AML-193 (cell line): Measurements from ENCODE around the gene CENPV.
"Not testable (repeated sequence)": the region's sequence is repeated elsewhere in the genome, so short reads cannot be mapped to it uniquely, and the experiment has no call there.

Experiments
- DNase-seq, 2 experiments: peaks; one replicate each; lab custom pipeline; 2025; lab: John Stamatoyannopoulos, UW

The CENPV gene

DNA sequence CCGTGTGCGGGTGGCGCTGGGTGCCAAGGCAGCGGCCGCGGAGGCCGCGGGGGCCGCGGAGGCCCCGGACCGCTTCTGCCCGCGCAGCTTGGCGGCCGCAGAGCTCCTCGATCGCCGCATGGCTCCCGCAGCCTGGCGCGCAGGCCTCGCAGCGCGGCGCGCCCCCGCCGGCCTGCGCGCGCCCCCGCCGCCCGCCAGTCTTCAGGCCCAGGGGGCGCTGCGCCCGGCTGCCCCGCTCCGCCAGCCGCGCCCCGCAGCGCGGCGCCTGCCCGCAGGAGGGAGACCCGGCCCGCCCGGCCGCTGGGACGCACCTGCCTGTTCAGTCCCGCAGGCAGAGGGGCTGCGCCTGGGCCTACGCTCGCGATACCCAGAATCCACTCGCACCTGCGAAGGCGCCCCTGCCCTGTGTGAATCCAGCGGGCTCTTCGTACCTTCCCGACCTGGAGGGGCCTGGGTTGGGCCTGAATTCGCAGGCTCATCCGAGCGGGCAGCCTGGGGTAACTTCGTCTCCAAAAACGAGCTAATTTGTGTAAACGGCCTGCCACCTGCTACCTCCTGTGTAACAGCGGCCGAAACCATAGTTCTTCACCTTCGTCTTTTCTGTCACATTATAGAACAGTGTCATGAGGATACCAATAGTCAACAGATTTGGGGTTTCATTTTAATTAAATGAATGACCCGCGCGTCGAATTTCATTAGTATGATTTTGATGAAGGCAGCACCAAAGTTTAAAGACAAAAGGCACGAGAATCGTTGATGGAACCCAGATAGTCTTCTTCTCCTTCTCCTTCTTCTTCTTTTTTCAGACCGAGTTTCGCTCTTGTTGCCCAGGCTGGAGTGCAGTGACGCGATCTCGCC lies at the start of gene CENPV:
Gene CENPV, minus strand, starts transcription at position 153 of the 858 bp plus-strand sequence. Its CDS starts 33 bp downstream, at position 120.
- no peak for DNase-seq

DNA sequence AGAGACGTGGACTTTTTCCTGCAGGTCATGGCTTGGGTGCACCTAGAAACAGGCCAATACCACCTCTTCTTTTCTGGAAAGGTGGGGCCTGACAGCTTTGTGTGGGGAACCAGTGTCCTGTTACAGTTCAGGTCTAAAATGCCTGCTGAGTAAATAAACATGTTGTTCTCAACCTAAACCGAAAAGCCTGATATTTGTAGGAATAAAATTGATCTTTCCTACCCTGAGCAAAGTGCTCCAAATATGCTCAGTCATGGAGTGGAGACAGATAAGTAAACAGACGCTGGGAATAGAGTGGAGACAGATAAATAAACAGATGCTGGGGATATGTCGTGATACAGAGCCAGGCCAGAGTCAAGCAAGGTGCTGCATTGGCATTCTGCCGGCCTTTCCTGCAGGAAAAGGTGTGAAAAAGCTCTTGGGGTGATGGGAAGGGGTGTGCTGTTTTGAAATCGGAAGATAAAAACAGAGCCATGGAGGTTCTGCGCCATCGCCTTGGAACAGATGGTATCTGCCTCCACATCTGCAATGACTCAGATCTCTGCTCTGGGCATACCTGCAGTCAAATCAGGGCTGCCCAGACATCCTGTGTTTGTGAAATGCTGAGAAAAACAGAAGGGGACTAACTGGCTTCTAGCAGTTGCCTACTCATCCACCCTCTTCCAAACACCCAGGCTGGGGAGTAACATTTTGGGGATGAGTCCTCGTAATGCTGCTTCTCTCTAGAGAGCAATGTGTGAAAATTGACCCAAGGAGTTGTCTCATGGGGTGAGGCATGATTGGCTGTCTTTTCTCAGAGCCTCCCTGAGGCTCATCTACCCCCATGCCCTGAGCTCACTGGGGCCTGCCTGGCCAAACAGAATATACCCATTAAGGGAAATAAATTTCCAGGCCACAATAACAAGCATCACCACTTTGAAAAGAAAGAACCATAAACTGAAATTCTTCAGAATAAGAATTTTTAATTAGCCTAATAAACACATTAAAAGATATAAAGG lies 45.3 kb upstream of the CENPV start:
- no peak for DNase-seq

DNA sequence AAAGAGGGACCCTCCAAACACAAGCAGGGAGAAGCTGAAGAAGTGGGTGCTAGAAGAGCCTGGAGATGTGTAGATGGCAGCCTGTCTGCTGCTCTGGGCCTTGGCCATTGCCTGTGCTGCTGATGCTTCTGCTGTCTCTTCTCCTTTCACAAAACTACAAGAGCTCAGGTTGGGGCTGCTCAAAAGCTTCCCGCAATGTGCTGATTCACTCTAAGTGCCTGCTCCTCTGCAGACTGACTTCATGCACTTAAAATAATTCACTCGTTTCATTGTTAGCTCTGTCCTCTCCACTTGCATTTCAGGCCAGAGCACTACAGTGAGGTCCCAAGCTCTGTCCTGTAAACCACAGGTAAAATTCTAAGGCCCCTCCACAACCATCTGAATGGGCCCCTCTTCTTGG lies 43.4 kb upstream of the CENPV start:
- DNase-seq = not testable (repeated sequence)

DNA sequence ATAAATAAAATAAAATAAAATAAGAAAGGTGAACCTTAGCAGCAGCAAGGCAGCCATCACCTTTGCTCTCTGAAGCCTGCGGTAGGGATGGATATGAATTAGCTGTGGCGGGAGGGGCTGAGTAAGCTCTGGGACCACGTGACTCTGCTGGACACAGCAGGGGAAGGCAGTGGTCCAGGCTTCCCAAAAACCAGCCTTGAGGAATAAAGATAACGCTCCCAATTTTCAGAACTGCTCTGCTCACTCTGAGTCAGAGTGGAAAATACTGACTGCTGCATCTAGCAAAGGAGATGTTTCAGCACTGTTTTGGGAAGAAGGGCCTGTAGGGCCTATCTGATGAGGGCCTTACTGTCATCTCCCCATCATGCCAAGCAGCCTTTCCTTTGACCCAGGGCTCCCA lies 42.6 kb upstream of the CENPV start:
- DNase-seq = not testable (repeated sequence)

DNA sequence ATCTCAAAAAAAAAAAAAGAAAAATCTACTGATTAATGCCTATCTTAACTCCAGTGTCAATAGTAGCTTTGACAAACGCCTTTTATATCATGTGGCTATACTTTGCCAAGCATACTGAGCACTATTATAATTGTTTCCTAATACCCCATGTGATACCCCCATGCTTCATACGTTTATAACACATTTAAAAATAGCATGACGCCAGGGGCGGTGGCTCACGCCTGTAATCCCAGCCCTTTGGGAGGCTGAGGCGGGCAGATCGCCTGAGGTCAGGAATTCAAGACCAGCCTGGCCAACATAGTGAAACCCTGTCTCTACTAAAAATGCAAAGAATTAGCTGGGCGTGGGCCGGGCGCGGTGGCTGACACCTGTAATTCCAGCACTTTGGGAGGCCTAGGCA lies 39.2 kb upstream of the CENPV start:
- not testable (repeated sequence) for DNase-seq

DNA sequence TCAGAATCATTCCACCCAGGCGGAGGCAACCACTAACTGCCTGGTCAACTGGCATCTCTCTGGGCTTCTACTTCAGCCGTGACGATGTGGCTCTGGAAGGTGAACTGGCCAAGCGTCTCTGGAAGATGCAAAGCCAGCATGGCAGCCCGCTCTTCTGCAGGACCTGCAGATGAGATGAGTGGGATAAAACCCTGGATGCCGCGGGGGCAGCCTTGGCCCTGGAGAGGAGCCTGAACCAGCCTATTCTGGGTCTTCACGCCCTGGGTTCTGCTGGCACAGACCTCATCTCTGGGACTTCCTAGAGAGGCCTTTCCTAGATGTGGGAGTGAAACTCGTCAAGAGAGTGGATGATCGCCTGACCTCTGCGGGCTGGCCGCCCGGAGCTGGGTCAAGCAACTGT lies 38.2 kb upstream of the CENPV start:
- no peak for DNase-seq

DNA sequence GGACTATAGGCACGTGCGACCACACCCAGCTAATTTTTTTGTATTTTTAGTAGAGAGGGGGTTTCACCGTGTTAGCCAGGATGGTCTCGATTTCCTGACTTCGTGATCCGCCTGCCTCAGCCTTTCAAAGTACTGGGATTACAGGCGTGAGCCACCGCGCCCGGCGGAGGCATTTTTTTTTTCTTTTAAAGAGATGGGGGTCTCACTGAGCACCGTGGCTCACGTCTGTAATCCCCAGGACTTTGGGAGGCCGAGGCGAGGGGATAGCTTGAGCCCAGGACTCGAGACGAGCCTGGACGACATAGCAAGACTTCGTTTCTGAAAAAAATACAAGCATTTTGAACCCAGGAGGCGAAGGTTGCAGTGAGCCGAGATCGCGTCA lies 32.8 kb upstream of the CENPV start:
- not testable (repeated sequence) for DNase-seq

DNA sequence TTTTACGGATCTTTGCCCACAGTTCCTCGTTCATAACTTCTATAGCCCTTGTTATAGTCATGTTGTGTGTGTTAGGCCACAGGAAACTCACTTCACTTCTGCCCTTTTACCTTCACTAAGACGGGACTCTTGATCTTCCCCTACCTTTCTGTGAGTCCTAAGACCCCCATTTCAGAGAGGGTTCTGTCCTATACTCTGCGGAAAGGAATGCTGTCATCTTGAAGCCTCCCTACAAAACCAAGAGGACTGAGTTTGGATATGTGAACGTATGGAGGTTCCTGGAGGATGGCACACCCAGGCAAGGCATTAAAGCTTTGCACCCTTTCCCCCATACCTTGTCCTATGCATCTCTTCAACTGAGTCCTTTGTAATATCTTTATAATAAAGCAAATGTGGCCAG lies 31.3 kb upstream of the CENPV start:
- DNase-seq = no peak

DNA sequence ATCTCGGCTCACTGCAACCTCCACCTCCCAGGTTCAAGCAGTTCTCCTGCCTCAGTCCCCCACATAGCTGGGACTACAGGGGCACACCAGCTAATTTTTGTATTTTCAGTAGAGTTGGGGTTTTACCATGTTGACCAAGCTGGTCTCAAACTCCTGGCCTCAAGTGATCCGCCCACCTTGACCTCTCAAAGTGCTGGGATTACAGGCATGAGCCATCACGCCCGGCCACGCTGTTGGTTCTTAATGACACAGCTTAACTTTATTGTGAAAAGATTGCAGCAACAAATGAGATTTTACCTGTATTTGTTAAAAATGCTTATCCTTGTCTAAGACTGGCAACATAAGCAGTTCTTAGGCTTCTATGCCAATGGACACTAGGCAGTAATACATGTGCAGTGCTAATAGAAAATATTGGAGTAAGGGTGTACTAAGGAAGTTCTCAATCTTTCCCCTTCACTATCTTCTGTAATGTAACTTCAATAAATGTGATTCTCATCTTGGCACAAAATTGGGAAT lies 30.6 kb upstream of the CENPV start:
- DNase-seq = no peak

DNA sequence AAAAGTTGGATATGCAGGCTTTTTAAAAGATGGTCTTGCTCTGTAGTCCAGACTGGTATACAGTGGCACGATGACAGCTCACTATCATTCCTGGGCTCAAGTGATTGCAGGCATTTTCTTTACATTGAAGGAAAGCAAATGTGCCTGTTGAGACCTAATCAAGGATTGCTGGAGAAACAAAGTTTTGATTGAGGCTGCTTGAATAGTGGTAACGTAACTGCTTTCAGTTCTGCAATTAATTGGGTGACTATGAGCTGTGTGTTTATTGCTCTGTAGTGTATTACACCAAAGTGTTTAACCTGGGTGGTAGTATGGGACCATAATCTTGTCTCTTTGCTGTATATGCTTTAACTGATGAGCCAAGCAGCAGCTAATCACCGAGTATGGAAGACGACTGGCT lies 29.9 kb upstream of the CENPV start:
- no peak for DNase-seq

DNA sequence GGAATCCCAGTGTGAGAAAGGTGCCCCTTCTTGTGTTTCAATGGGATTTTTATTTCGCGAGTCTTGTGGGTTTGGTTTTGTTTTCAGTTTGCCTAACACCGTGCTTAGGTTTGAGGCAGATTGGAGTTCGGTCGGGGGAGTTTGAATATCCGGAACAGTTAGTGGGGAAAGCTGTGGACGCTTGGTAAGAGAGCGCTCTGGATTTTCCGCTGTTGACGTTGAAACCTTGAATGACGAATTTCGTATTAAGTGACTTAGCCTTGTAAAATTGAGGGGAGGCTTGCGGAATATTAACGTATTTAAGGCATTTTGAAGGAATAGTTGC lies 28.2 kb upstream of the CENPV start:
- no peak for DNase-seq

DNA sequence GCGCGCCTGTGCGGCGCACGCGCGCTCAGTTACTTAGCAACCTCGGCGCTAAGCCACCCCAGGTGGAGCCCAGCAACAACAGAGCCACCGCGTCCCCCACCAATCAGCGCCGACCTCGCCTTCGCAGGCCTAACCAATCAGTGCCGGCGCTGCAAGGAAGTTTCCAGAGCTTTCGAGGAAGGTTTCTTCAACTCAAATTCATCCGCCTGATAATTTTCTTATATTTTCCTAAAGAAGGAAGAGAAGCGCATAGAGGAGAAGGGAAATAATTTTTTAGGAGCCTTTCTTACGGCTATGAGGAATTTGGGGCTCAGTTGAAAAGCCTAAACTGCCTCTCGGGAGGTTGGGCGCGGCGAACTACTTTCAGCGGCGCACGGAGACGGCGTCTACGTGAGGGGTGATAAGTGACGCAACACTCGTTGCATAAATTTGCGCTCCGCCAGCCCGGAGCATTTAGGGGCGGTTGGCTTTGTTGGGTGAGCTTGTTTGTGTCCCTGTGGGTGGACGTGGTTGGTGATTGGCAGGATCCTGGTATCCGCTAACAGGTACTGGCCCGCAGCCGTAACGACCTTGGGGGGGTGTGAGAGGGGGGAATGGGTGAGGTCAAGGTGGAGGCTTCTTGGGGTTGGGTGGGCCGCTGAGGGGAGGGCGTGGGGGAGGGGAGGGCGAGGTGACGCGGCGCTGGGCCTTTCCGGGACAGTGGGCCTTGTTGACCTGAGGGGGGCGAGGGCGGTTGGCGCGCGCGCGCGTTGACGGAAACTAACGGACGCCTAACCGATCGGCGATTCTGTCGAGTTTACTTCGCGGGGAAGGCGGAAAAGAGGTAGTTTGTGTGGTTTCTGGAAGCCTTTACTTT lies 27.6 kb upstream of the CENPV start, which contains the start of gene UBB:
Gene UBB, plus strand, starts transcription at position 452 of the 856 bp plus-strand sequence. CDS start 817 bp downstream, outside the sequence.
- peak; percentile 55 to 59 for DNase-seq

DNA sequence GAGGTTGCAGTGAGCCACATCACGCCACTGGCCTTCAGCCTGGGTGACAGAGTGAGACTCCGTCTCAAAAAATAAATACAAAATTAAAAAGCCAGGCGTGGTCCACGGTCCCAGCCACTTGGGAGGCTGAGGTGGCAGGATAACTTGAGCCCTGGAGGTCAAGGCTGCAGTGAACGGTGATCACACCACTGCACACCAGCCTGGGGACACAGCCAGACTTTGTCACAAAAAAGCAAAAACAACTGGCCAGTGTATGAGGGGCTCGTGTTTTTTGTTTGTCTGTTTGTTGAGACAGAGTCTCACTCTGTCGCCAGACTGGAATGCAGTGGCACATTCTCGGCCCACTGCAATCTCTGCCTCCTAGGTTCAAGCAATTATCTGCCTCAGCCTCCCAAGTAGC lies 26.4 kb upstream of the CENPV start:
- no peak for DNase-seq

DNA sequence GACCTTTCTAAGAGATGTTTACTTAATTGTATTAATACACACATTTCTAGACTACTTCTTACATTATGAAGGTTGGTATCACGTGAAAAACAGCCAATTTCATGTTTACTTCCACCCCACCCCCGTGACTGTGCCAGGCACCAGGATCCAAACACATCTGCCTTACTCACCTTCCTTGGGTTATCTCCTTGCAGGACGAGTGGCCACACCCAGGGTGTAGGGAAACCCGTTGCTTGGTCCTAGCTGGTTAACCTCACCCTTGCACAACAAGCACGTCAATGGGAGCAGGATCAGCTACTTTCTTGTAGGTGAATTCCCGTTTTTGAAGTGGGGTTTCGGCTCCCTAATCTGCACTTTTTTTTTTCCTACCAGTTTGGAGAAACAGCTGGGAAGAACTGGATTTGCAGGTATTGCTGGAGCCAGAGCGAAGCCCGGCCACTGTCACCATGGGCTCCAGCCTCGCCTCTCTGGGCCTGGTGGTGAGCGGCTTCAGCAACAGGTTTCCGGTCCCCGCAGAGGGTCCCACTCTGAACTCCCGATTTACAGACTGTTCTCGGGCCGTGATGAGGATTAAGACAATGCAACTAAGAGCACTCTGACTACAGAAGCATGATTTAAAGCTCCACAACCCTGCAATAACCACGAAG lies 25.5 kb upstream of the CENPV start:
- DNase-seq = no peak

DNA sequence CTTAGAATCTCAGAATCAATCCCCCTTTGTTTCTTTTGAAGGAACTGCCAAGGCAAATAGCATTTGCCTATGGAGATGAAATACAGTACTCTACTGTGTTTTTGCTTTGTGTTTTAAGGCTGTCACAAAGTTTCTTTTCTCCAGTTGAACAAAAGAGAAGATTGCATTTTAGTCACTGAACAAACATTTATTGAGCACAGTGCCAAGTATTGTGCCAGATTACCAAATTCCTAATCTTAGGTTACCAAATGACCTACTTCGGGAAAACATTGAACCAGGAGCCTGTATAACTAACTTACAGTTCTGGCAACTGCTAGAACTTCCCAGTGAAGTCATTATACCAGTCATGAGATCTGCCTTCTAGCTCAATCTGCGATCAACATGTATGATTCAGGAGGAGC lies 24.7 kb upstream of the CENPV start:
- DNase-seq = no peak

DNA sequence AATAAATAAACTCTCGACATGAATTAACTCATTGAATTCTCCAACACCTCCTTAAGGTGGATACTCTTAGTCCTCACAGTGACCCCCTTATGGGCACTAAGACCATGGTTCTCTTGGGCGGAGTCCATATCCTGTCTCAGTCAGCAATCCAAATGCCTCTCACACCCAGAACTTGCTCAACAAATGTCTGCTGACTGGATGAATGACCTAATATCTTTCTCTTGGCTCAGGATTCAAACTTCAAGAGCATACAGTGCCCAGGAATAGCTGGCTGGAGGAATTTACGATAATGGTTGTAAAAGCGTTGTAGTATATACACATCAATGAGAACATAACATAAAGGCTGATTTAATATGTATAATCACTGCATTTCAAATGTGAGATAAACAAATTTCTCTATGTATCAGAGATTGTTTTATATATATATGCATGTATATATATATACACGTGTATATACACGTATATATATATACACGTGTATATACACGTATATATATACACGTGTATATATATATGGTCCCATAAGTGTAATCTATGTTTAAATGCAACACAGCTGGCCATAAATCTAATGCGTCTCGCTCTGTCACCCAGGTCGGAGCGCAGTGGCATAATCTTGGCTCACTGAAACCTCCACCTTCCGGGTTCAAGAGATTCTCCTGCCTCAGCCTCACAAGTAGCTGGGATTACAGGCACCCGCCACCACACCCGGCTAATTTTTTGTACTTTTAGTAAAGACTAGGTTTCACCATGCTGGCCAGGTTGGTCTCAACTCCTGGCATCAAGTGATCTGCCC lies 21.1 kb upstream of the CENPV start:
- DNase-seq = no peak

DNA sequence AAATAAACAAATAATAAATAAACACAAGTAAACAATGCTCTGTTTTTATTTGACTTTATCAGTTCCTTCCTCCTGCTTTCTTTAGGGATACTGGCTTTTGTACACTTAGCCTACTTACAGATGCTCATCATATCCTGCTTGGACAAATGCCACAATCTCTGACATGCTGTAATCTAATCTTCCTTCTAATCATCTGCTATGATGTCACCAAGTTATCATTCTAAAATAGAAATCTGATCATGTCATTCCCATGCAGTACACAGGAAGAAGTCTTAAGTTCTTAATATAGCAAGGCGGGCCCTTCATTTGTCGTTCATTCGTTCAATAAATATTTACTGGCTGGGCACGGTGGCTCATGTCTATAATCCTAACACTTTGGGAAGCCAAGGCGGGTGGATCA lies 18.5 kb upstream of the CENPV start:
- no peak for DNase-seq

DNA sequence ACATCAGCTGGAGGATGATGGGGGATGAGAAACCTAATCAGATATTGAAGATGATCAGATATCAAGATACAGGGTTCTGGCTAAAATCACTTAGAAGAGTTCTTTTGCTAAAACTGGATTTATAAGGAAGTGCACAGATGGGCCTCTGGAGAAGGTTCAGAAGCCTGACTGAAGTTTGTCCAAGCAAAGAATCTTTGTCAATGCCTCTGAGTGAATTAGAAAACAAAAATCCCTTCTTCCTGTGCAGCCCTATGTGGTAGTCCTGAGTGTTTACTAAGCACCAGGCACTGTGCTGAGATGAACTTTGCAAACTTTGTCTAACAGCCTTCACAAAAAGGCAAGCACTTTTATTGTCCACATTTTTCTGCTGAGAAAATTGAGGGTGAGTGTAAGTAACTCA lies 11.4 kb upstream of the CENPV start:
- DNase-seq = no peak

DNA sequence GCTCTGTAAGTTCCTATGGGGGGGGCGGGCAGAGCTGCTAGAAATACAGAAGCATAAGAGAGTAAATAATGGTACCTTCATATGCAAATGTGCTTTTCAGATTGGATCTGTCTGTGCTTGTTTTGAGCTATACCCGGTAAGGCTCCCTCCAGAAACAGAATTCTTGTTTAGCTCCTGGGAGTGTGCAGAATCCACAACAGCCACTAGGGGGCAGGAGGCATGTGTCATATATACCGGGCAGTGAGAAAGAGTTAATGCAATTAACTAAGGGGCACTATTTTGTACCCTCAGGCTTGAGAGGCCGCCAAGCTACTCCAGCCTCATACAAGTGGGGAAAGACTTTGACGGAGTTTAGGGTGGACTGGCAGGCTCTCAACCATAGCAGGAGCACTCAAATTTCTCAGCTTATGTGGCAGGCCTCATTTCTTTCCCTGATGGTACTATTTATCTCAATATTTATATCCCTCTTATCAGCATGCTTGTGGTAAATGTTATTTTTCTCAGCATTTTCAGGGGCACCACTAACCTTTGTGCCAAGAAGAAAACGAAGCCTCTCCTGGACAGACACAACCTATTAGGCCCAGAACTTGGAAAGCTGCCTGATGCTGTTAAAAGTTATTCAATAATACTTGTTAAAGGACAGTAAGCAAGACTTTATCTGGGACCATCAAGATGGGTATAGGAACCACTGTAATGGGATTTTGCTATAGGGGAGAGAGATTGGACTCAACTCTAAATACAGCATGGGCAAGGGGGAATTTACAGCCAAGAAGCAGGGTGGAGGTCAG lies 10.7 kb upstream of the CENPV start:
- DNase-seq = peak; percentile 33 to 42
